IMR-90 (cell line): ENCODE measurements around the gene IL21R. TPM values are rescaled to one million over a fixed set of nuclear protein-coding genes. Genes with fewer than 3 reads are reported as not detected.

ENCODE experiments used
- ATAC-seq: fragments of 200-7000 bp; cut with Tn5 transposase; 2 replicates; pipeline ENCODE4 v1.9.1; 2020; ENCODE audit warnings: low read depth, mild to moderate bottlenecking, moderate library complexity
- BruUV-seq: library from RNA; stranded (reverse); fragments of 400-500 nt; replicated peaks from 2 replicates; lab custom pipeline; 2021; lab: Mats Ljungman, UMichigan
- CTCF ChIA-PET: fragments of 300-600 bp; formaldehyde crosslinking; extraction: SDS; loops from one replicate; lab custom pipeline; 2021; ENCODE audit warnings: antibody characterized with exemption; lab: Yijun Ruan, JAX
- POLR2A ChIA-PET: fragments of 300-600 bp; sonication (Branson Sonifier 250); formaldehyde crosslinking; loops from one replicate; lab custom pipeline; 2022; ENCODE audit warnings: antibody characterized with exemption; ENCODE audit not compliant: unreplicated experiment; lab: Charles Lee
- DNase-seq: peaks from one replicate; pipeline ENCODE4 v3.0.0; 2013
- H2AFZ ChIP-seq: replicated peaks from 2 replicates; pipeline ENCODE3; 2013; ENCODE audit warnings: low read length, mild to moderate bottlenecking; ENCODE audit not compliant: poor library complexity
- H2AK5ac ChIP-seq: 2 replicates; pipeline ENCODE4 v1.6.1; 2013; ENCODE audit warnings: low read depth, low read length, inconsistent platforms
- H2AK9ac ChIP-seq: replicated peaks from 2 replicates; pipeline ENCODE3; 2013; ENCODE audit warnings: mild to moderate bottlenecking, low read depth, low read length, moderate library complexity; ENCODE audit not compliant: poor library complexity
- H2BK120ac ChIP-seq: 2 replicates; pipeline ENCODE4 v1.6.1; 2013; ENCODE audit warnings: low read depth, low read length, inconsistent platforms
- H2BK15ac ChIP-seq: 3 replicates; pipeline ENCODE4 v1.6.1; 2013; ENCODE audit warnings: low read depth, low read length, inconsistent platforms
- H2BK20ac ChIP-seq: 2 replicates; pipeline ENCODE4 v1.6.1; 2013; ENCODE audit warnings: low read depth, mild to moderate bottlenecking, inconsistent platforms, low read length, moderate library complexity
- H2BK5ac ChIP-seq: 2 replicates; pipeline ENCODE4 v1.6.1; 2013; ENCODE audit warnings: mild to moderate bottlenecking, low read depth, low read length, inconsistent platforms; ENCODE audit not compliant: poor library complexity, severe bottlenecking
- H3K14ac ChIP-seq: replicated peaks from 2 replicates; pipeline ENCODE4 v1.6.1; 2013; ENCODE audit warnings: low read depth, low read length, inconsistent platforms
- H3K18ac ChIP-seq: 2 replicates; pipeline ENCODE4 v1.6.1; 2013; ENCODE audit warnings: low read depth, low read length, control low read depth
- H3K23ac ChIP-seq: 2 replicates; pipeline ENCODE4 v1.6.1; 2013; ENCODE audit warnings: low read depth, low read length, inconsistent platforms
- H3K27ac ChIP-seq: 2 replicates; pipeline ENCODE4 v1.5.1; 2013; ENCODE audit warnings: mild to moderate bottlenecking, control low read depth, low read length; ENCODE audit not compliant: insufficient read depth
- H3K27me3 ChIP-seq: 2 replicates; pipeline ENCODE4 v1.6.1; 2013; ENCODE audit warnings: low read length; ENCODE audit not compliant: control insufficient read depth, insufficient read depth
- H3K36me3 ChIP-seq: 2 replicates; pipeline ENCODE4 v1.6.1; 2013; ENCODE audit warnings: low read length, mixed read lengths; ENCODE audit not compliant: control insufficient read depth, insufficient read depth
- H3K4ac ChIP-seq: 2 replicates; pipeline ENCODE4 v1.6.1; 2013; ENCODE audit warnings: low read depth, low read length, inconsistent platforms
- H3K4me1 ChIP-seq: 2 replicates; pipeline ENCODE4 v1.6.1; 2013; ENCODE audit warnings: low read length, mixed read lengths; ENCODE audit not compliant: control insufficient read depth, insufficient read depth
- H3K4me2 ChIP-seq: 2 replicates; pipeline ENCODE4 v1.6.1; 2013; ENCODE audit warnings: low read depth, mild to moderate bottlenecking, control low read depth, low read length, moderate library complexity
- H3K4me3 ChIP-seq: 2 replicates; pipeline ENCODE4 v1.5.1; 2013; ENCODE audit warnings: low read depth, mild to moderate bottlenecking, control low read depth, low read length, moderate library complexity; ENCODE audit not compliant: insufficient read depth
- H3K56ac ChIP-seq: 2 replicates; pipeline ENCODE4 v1.6.1; 2013; ENCODE audit warnings: low read length, inconsistent platforms; ENCODE audit not compliant: insufficient read depth; ENCODE audit errors: extremely low read depth
- H3K79me1 ChIP-seq, 2 experiments: 2 replicates each; pipeline ENCODE4 v1.6.1; 2013; ENCODE audit warnings: low read length in 2 of 2, inconsistent platforms in 1 of 2, low read depth in 1 of 2
- H3K9ac ChIP-seq: 2 replicates; pipeline ENCODE4 v1.6.1; 2013; ENCODE audit warnings: low read depth, low read length, control low read depth
- H3K9me1 ChIP-seq: 2 replicates; pipeline ENCODE4 v1.6.1; 2013; ENCODE audit warnings: low read length, inconsistent platforms; ENCODE audit not compliant: insufficient read depth
- H3K9me3 ChIP-seq: 2 replicates; pipeline ENCODE4 v1.6.1; 2013; ENCODE audit warnings: low read length; ENCODE audit not compliant: control insufficient read depth, insufficient read depth
- H4K20me1 ChIP-seq: 2 replicates; pipeline ENCODE4 v1.6.1; 2013; ENCODE audit warnings: low read length, inconsistent platforms; ENCODE audit not compliant: insufficient read depth
- H4K5ac ChIP-seq: 2 replicates; pipeline ENCODE4 v1.6.1; 2013; ENCODE audit warnings: mild to moderate bottlenecking, low read depth, low read length, control low read depth
- H4K8ac ChIP-seq, 2 experiments: 2 replicates each; pipeline ENCODE4 v1.6.1; 2013; ENCODE audit warnings: low read depth in 2 of 2, low read length in 2 of 2, control low read depth in 1 of 2, inconsistent platforms in 1 of 2
- H4K91ac ChIP-seq: 2 replicates; pipeline ENCODE4 v1.6.1; 2013; ENCODE audit warnings: low read depth, low read length, inconsistent platforms; ENCODE audit not compliant: insufficient read depth
- BHLHE40 ChIP-seq: fragments of 150-350 bp; IDR thresholded peaks from 2 replicates; pipeline ENCODE4 v1.6.1; 2016; ENCODE audit warnings: mild to moderate bottlenecking, low read depth, low read length
- CHD1 ChIP-seq: IDR thresholded peaks from 2 replicates; pipeline ENCODE4 v1.6.1; 2012; ENCODE audit warnings: low read depth, low read length, improper control_type of control experiment
- CTCF ChIP-seq: conservative IDR thresholded peaks from 2 replicates; pipeline ENCODE4 v1.5.1; 2012; ENCODE audit warnings: mild to moderate bottlenecking, low read depth, low read length, improper control_type of control experiment
- MAZ ChIP-seq: IDR thresholded peaks from 2 replicates; pipeline ENCODE4 v1.6.1; 2012; ENCODE audit warnings: low read depth, mild to moderate bottlenecking, low read length, improper control_type of control experiment, moderate library complexity, borderline replicate concordance
- MXI1 ChIP-seq: IDR thresholded peaks from 2 replicates; pipeline ENCODE4 v1.6.1; 2012; ENCODE audit warnings: low read depth, mild to moderate bottlenecking, low read length, moderate library complexity, borderline replicate concordance
- NFE2L2 ChIP-seq: fragments of 150-350 bp; IDR thresholded peaks from 2 replicates; pipeline ENCODE4 v1.6.1; 2016; ENCODE audit warnings: low read depth, mild to moderate bottlenecking, low read length
- POLR2A ChIP-seq: IDR thresholded peaks from 2 replicates; pipeline ENCODE4 v1.6.1; 2012; ENCODE audit warnings: mild to moderate bottlenecking, low read depth, low read length
- RAD21 ChIP-seq: IDR thresholded peaks from 2 replicates; pipeline ENCODE4 v1.6.1; 2012; ENCODE audit warnings: low read length, improper control_type of control experiment
- RFX5 ChIP-seq: IDR thresholded peaks from 2 replicates; pipeline ENCODE4 v1.8.0; 2012; ENCODE audit warnings: low read depth, mild to moderate bottlenecking, low read length, moderate library complexity
- SMC3 ChIP-seq: fragments of 150-350 bp; IDR thresholded peaks from 2 replicates; pipeline ENCODE4 v1.6.1; 2016; ENCODE audit warnings: low read depth, mild to moderate bottlenecking, antibody characterized with exemption, low read length, moderate library complexity
- USF2 ChIP-seq: fragments of 150-350 bp; IDR thresholded peaks from 2 replicates; pipeline ENCODE4 v1.6.1; 2017; ENCODE audit warnings: mild to moderate bottlenecking, antibody characterized with exemption, low read length, low read depth
- WGBS, 2 experiments: methylation state at CpG; one replicate each; pipeline versions ENCODE4 v1.1.5 to v1.1.7; 2013; ENCODE audit warnings: missing lambda C conversion rate in 2 of 2; ENCODE audit not compliant: insufficient read length in 1 of 2; ENCODE audit errors: extremely low coverage in 2 of 2; 5-methylcytosine and 5-hydroxymethylcytosine counted together
- dilution Hi-C: fragments of 300-500 bp; cut with HindIII; formaldehyde crosslinking; loops from one replicate; pipeline ENCODE4 v1.14.3; 2018; ENCODE audit warnings: low sequenced_read_pairs; ENCODE audit not compliant: unreplicated experiment
- in situ Hi-C: fragments of 300-500 bp; cut with MboI; formaldehyde crosslinking; loops from 3 replicates; pipeline ENCODE4 v1.14.3; 2019; ENCODE audit warnings: low sequenced_read_pairs, inconsistent platforms, mixed read lengths
- intact Hi-C: fragments of 100-400 bp; cut with micrococcal nuclease; formaldehyde crosslinking; loops from 2 replicates; pipeline ENCODE4 v1.10.0; 2022
- polyA plus RNA-seq, 3 experiments: library from polyadenylated mRNA; depleted of rRNA; stranded (reverse); fragments of >200 nt; gene quantifications; 2 replicates each; pipeline ENCODE4 v1.2.3, GENCODE V29; 2012; ENCODE audit warnings: low replicate concordance in 1 of 3
- total RNA-seq: library from RNA; depleted of rRNA; stranded (reverse); fragments of >200 nt; gene quantifications from 2 replicates; pipeline ENCODE4 v1.2.3, GENCODE V29; 2012

IL21R gene
- total and polyA plus RNA-seq, 2 of the 4 experiments (the other 2 are of a cell fraction), result 0.72 to 0.97 TPM

- no peak overlapping the region for H2AFZ ChIP-seq
- intact Hi-C loops, result no loop called here
- ChIA-PET POLR2A (no interaction called here), CTCF (no interaction called here)
- ATAC-seq, result no peak
- no peak overlapping the region for H3K4me2 ChIP-seq
- WGBS, 2 experiments, result 100% methylated on average over 3 of the region's 3 CpGs; no CpG with 5 or more reads in 1 of the 2 experiments
- no peaks in the 10 kb centered on the region for H3K9me3 ChIP-seq
- no peak overlapping the region for H4K8ac ChIP-seq
- no TSS peak for BruUV-seq
- H3K36me3 ChIP-seq, result peaks cover 90% of the 10 kb centered on the region
- H2BK120ac ChIP-seq, result no peak overlapping the region
- H3K56ac ChIP-seq, result no peak overlapping the region
- H3K4me3 ChIP-seq, result no peak overlapping the region
- H2BK5ac ChIP-seq, result no peak overlapping the region
- no peak for TF ChIP-seq POLR2A
- TF ChIP-seq RAD21, result no peak
- no peak for TF ChIP-seq RFX5
- TF ChIP-seq CHD1, result no peak
- TF ChIP-seq CTCF, result no peak
- TF ChIP-seq MAZ, result no peak
- no peak for TF ChIP-seq USF2
- TF ChIP-seq BHLHE40, result no peak
- TF ChIP-seq MXI1, result no peak
- TF ChIP-seq SMC3, result no peak
- no peak for TF ChIP-seq NFE2L2
- no peak overlapping the region for H2AK5ac ChIP-seq
- no peak overlapping the region for H2BK15ac ChIP-seq
- no peaks in the 10 kb centered on the region for H4K20me1 ChIP-seq
- in situ Hi-C loops, result no loop called here
- H3K9ac ChIP-seq, result no peak overlapping the region
- no peak overlapping the region for H3K14ac ChIP-seq
- DNase-seq, result no peak
- no peak overlapping the region for H3K18ac ChIP-seq
- H3K9me1 ChIP-seq, result peaks cover 8% of the 10 kb centered on the region
- no peak overlapping the region for H3K23ac ChIP-seq
- H3K79me1 ChIP-seq, result peaks cover 3 to 8% of the 10 kb centered on the region in 2 experiments; a peak in 2 of 4 replicates
- no peak overlapping the region for H3K4ac ChIP-seq
- H4K91ac ChIP-seq, result no peak overlapping the region
- H2AK9ac ChIP-seq, result no peak overlapping the region
- H2BK20ac ChIP-seq, result no peak overlapping the region
- H3K4me1 ChIP-seq, result peaks cover 5% of the 10 kb centered on the region
- no peaks in the 10 kb centered on the region for H3K27me3 ChIP-seq
- dilution Hi-C loops, result no loop called here
- no peak overlapping the region for H3K27ac ChIP-seq
- H4K5ac ChIP-seq, result no peak overlapping the region
Measured at GRCh38 chr16:27500801-27501200, 98.8 kb downstream of the IL21R start.
